WTC11 (cell line): ENCODE data around the gene BTBD7. TPM values are rescaled to one million over a fixed set of nuclear protein-coding genes. Genes with fewer than 3 reads are reported as not detected.

ENCODE experiments used
- ATAC-seq: fragments of 200-7000 bp; cut with Tn5 transposase; 2 replicates; pipeline ENCODE4 v1.10.0; 2021; ENCODE audit warnings: mild to moderate bottlenecking, moderate library complexity
- CTCF ChIA-PET: fragments of 300-600 bp; sonication (Branson Sonifier 250); formaldehyde crosslinking; loops from one replicate; lab custom pipeline; 2021; ENCODE audit warnings: antibody characterized with exemption; lab: Charles Lee
- POLR2A ChIA-PET: fragments of 350-600 bp; sonication (Branson Sonifier 250); formaldehyde crosslinking; loops from one replicate; lab custom pipeline; 2021; ENCODE audit warnings: antibody characterized with exemption; lab: Charles Lee
- DNase-seq: peaks from one replicate; pipeline ENCODE4 v3.0.0; 2021; ENCODE audit warnings: low spot score
- H3K27ac Mint-ChIP-seq: 2 replicates; pipeline ENCODE4 v1.8.0; 2021; ENCODE audit warnings: mixed read lengths
- H3K27me3 Mint-ChIP-seq: 2 replicates; pipeline ENCODE4 v1.8.0; 2021; ENCODE audit warnings: low read depth, mild to moderate bottlenecking, moderate library complexity, mixed read lengths
- H3K36me3 Mint-ChIP-seq: 2 replicates; pipeline ENCODE4 v1.8.0; 2021; ENCODE audit warnings: mixed read lengths
- H3K4me1 Mint-ChIP-seq: 2 replicates; pipeline ENCODE4 v1.8.0; 2022; ENCODE audit warnings: mixed read lengths
- H3K4me3 Mint-ChIP-seq: 2 replicates; pipeline ENCODE4 v1.8.0; 2021; ENCODE audit warnings: mild to moderate bottlenecking, moderate library complexity, mixed read lengths
- H3K9me3 Mint-ChIP-seq: 2 replicates; pipeline ENCODE4 v1.8.0; 2021; ENCODE audit warnings: mixed read lengths
- CREB1 ChIP-seq: sonication (generic); formaldehyde crosslinking; IDR thresholded peaks from 2 replicates; pipeline ENCODE4 v1.8.0; 2023; ENCODE audit warnings: mild to moderate bottlenecking, missing genetic modification reagents
- ETV6 ChIP-seq: sonication (generic); formaldehyde crosslinking; IDR thresholded peaks from 2 replicates; pipeline ENCODE4 v1.8.1; 2022; ENCODE audit warnings: mild to moderate bottlenecking, missing genetic modification reagents
- FOXJ3 ChIP-seq: sonication (generic); formaldehyde crosslinking; IDR thresholded peaks from 2 replicates; pipeline ENCODE4 v1.9.0; 2021; ENCODE audit warnings: missing genetic modification reagents, mild to moderate bottlenecking, borderline replicate concordance
- JUN ChIP-seq: sonication (generic); formaldehyde crosslinking; IDR thresholded peaks from 2 replicates; pipeline ENCODE4 v1.8.0; 2023; ENCODE audit warnings: mild to moderate bottlenecking, missing genetic modification reagents
- MAX ChIP-seq: sonication (generic); formaldehyde crosslinking; IDR thresholded peaks from 2 replicates; pipeline ENCODE4 v1.8.0; 2022; ENCODE audit warnings: mild to moderate bottlenecking, missing genetic modification reagents
- MYBL2 ChIP-seq: sonication (generic); formaldehyde crosslinking; IDR thresholded peaks from 2 replicates; pipeline ENCODE4 v1.8.1; 2023; ENCODE audit warnings: mild to moderate bottlenecking, moderate library complexity, missing genetic modification reagents
- NFE2L1 ChIP-seq: sonication (generic); formaldehyde crosslinking; IDR thresholded peaks from 2 replicates; pipeline ENCODE4 v1.8.1; 2023; ENCODE audit warnings: missing genetic modification reagents
- NR2C2 ChIP-seq: sonication (generic); formaldehyde crosslinking; IDR thresholded peaks from 2 replicates; pipeline ENCODE4 v1.8.0; 2022; ENCODE audit warnings: mild to moderate bottlenecking, missing genetic modification reagents
- RELA ChIP-seq: sonication (generic); formaldehyde crosslinking; IDR thresholded peaks from 2 replicates; pipeline ENCODE4 v1.8.1; 2022; ENCODE audit warnings: missing genetic modification reagents, mild to moderate bottlenecking, borderline replicate concordance
- TP53 ChIP-seq: sonication (generic); formaldehyde crosslinking; IDR thresholded peaks from 2 replicates; pipeline ENCODE4 v1.8.1; 2023; ENCODE audit warnings: mild to moderate bottlenecking, missing genetic modification reagents
- ZBTB43 ChIP-seq: sonication (generic); formaldehyde crosslinking; IDR thresholded peaks from 2 replicates; pipeline ENCODE4 v1.8.1; 2023; ENCODE audit warnings: mild to moderate bottlenecking, missing genetic modification reagents
- ZNF121 ChIP-seq: sonication (generic); formaldehyde crosslinking; IDR thresholded peaks from 2 replicates; pipeline ENCODE4 v1.8.0; 2023; ENCODE audit warnings: missing genetic modification reagents
- ZNF138 ChIP-seq: sonication (generic); formaldehyde crosslinking; conservative IDR thresholded peaks from 2 replicates; pipeline ENCODE4 v1.8.1; 2022; ENCODE audit warnings: mild to moderate bottlenecking, moderate library complexity, missing genetic modification reagents
- ZNF317 ChIP-seq: sonication (generic); formaldehyde crosslinking; IDR thresholded peaks from 2 replicates; pipeline ENCODE4 v1.8.1; 2023; ENCODE audit warnings: low read depth, mild to moderate bottlenecking, moderate library complexity, missing genetic modification reagents, borderline replicate concordance
- total RNA-seq: library from RNA; stranded (reverse); gene quantifications from 3 replicates; pipeline ENCODE4 v1.2.3, GENCODE V29; 2021
- TF ChIP-seq, protein P1 (sequence below): sonication (generic); formaldehyde crosslinking; IDR thresholded peaks from 2 replicates; pipeline ENCODE4 v1.8.1; 2022; ENCODE audit warnings: low read depth, mild to moderate bottlenecking, moderate library complexity, missing genetic modification reagents, borderline replicate concordance
- TF ChIP-seq, protein P2 (sequence below): sonication (generic); formaldehyde crosslinking; IDR thresholded peaks from 2 replicates; pipeline ENCODE4 v1.8.1; 2022; ENCODE audit warnings: mild to moderate bottlenecking, missing genetic modification reagents, moderate library complexity, borderline replicate concordance
- TF ChIP-seq, protein P3 (sequence below): sonication (generic); formaldehyde crosslinking; IDR thresholded peaks from 2 replicates; pipeline ENCODE4 v1.8.0; 2022; ENCODE audit warnings: mild to moderate bottlenecking, missing genetic modification reagents
- TF ChIP-seq, protein P4 (sequence below): sonication (generic); formaldehyde crosslinking; conservative IDR thresholded peaks from 2 replicates; pipeline ENCODE4 v1.8.1; 2023; ENCODE audit warnings: mild to moderate bottlenecking, low read depth, missing genetic modification reagents, moderate library complexity
- TF ChIP-seq, protein P5 (sequence below): fragments of 250-450 bp; sonication (Bioruptor Pico); IDR thresholded peaks from 2 replicates; pipeline ENCODE4 v1.8.0; 2021; ENCODE audit warnings: mild to moderate bottlenecking
- TF ChIP-seq, protein P6 (sequence below): sonication (generic); formaldehyde crosslinking; IDR thresholded peaks from 2 replicates; pipeline ENCODE4 v1.8.0; 2022; ENCODE audit warnings: missing genetic modification reagents

BTBD7 gene
- total RNA-seq, 1 experiment from 2014 or later: 34.1 TPM

GRCh38 chr14:93326196-93326595 lies 6.6 kb downstream of the BTBD7 start (continued):
- TF ChIP-seq, protein P1, sequence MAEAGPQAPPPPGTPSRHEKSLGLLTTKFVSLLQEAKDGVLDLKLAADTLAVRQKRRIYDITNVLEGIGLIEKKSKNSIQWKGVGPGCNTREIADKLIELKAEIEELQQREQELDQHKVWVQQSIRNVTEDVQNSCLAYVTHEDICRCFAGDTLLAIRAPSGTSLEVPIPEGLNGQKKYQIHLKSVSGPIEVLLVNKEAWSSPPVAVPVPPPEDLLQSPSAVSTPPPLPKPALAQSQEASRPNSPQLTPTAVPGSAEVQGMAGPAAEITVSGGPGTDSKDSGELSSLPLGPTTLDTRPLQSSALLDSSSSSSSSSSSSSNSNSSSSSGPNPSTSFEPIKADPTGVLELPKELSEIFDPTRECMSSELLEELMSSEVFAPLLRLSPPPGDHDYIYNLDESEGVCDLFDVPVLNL (CRISPR knock-in tag): no peak
- TF ChIP-seq ZNF138 (CRISPR knock-in tag): no peak
- no peak for TF ChIP-seq MYBL2 (CRISPR knock-in tag)
- TF ChIP-seq, protein P2, sequence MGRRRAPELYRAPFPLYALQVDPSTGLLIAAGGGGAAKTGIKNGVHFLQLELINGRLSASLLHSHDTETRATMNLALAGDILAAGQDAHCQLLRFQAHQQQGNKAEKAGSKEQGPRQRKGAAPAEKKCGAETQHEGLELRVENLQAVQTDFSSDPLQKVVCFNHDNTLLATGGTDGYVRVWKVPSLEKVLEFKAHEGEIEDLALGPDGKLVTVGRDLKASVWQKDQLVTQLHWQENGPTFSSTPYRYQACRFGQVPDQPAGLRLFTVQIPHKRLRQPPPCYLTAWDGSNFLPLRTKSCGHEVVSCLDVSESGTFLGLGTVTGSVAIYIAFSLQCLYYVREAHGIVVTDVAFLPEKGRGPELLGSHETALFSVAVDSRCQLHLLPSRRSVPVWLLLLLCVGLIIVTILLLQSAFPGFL (CRISPR knock-in tag): no peak
- no peak for TF ChIP-seq CREB1 (CRISPR knock-in tag)
- TF ChIP-seq NFE2L1: no peak
- TF ChIP-seq, protein P3, sequence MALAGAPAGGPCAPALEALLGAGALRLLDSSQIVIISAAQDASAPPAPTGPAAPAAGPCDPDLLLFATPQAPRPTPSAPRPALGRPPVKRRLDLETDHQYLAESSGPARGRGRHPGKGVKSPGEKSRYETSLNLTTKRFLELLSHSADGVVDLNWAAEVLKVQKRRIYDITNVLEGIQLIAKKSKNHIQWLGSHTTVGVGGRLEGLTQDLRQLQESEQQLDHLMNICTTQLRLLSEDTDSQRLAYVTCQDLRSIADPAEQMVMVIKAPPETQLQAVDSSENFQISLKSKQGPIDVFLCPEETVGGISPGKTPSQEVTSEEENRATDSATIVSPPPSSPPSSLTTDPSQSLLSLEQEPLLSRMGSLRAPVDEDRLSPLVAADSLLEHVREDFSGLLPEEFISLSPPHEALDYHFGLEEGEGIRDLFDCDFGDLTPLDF (CRISPR knock-in tag): no peak
- TF ChIP-seq NR2C2 (CRISPR knock-in tag): no peak
- TF ChIP-seq, protein P4, sequence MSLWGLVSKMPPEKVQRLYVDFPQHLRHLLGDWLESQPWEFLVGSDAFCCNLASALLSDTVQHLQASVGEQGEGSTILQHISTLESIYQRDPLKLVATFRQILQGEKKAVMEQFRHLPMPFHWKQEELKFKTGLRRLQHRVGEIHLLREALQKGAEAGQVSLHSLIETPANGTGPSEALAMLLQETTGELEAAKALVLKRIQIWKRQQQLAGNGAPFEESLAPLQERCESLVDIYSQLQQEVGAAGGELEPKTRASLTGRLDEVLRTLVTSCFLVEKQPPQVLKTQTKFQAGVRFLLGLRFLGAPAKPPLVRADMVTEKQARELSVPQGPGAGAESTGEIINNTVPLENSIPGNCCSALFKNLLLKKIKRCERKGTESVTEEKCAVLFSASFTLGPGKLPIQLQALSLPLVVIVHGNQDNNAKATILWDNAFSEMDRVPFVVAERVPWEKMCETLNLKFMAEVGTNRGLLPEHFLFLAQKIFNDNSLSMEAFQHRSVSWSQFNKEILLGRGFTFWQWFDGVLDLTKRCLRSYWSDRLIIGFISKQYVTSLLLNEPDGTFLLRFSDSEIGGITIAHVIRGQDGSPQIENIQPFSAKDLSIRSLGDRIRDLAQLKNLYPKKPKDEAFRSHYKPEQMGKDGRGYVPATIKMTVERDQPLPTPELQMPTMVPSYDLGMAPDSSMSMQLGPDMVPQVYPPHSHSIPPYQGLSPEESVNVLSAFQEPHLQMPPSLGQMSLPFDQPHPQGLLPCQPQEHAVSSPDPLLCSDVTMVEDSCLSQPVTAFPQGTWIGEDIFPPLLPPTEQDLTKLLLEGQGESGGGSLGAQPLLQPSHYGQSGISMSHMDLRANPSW (CRISPR knock-in tag): no peak

DNA sequence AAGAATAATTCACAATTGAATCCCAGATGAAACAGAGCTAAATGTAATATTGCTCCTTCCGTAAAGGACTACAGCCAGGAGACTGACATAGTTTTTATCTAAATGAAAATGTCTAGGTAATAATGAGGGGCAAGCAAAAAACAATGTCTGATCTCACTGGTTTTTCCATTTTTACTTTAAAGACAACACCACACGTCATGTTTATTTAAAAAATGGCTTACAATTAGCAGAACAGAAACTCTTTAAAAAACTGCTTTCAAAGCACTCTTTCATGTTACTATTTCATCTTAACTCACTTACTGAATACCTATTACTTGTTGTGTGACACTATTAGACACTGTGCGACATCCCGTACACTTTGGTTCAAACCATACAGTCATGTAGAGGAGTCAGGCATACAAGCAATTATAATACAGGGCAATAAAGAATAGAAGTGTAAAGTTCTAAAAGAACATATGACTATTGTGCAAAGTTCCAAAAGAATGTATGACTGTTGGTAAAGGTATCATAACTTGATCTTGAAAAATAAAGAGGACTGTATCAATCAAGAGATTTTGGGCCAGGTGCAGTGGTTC lies 9.1 kb downstream of the BTBD7 start:
- POLR2A ChIA-PET: interaction anchor here (0.9 kb wide), 1 partner anchor 22 kb away, joined by 3 read pairs; no protein-coding TSS in a partner anchor
- CTCF ChIA-PET: no interaction called here
- DNase-seq (no peak), ATAC-seq (no peak)
- H3K9me3 Mint-ChIP-seq: no peaks in the 10 kb centered on the region
- peaks cover 18% of the 10 kb centered on the region for H3K4me1 Mint-ChIP-seq
- H3K27me3 Mint-ChIP-seq: no peaks in the 10 kb centered on the region
- H3K4me3 Mint-ChIP-seq: no peak overlapping the region
- no peaks in the 10 kb centered on the region for H3K36me3 Mint-ChIP-seq
- H3K27ac Mint-ChIP-seq: no peak overlapping the region
- TF ChIP-seq ZBTB43 (CRISPR knock-in tag): no peak
- no peak for TF ChIP-seq TP53
- TF ChIP-seq MYBL2 (CRISPR knock-in tag): no peak
- no peak for TF ChIP-seq MAX (CRISPR knock-in tag)
- TF ChIP-seq, protein P5, sequence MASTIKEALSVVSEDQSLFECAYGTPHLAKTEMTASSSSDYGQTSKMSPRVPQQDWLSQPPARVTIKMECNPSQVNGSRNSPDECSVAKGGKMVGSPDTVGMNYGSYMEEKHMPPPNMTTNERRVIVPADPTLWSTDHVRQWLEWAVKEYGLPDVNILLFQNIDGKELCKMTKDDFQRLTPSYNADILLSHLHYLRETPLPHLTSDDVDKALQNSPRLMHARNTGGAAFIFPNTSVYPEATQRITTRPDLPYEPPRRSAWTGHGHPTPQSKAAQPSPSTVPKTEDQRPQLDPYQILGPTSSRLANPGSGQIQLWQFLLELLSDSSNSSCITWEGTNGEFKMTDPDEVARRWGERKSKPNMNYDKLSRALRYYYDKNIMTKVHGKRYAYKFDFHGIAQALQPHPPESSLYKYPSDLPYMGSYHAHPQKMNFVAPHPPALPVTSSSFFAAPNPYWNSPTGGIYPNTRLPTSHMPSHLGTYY (CRISPR knock-in tag): no peak
- TF ChIP-seq, protein P3 (CRISPR knock-in tag): no peak
- TF ChIP-seq RELA: no peak
- no peak for TF ChIP-seq FOXJ3 (CRISPR knock-in tag)
- no peak for TF ChIP-seq JUN (CRISPR knock-in tag)
- TF ChIP-seq ZNF317: no peak
- TF ChIP-seq ETV6 (CRISPR knock-in tag): no peak
- TF ChIP-seq, protein P6, sequence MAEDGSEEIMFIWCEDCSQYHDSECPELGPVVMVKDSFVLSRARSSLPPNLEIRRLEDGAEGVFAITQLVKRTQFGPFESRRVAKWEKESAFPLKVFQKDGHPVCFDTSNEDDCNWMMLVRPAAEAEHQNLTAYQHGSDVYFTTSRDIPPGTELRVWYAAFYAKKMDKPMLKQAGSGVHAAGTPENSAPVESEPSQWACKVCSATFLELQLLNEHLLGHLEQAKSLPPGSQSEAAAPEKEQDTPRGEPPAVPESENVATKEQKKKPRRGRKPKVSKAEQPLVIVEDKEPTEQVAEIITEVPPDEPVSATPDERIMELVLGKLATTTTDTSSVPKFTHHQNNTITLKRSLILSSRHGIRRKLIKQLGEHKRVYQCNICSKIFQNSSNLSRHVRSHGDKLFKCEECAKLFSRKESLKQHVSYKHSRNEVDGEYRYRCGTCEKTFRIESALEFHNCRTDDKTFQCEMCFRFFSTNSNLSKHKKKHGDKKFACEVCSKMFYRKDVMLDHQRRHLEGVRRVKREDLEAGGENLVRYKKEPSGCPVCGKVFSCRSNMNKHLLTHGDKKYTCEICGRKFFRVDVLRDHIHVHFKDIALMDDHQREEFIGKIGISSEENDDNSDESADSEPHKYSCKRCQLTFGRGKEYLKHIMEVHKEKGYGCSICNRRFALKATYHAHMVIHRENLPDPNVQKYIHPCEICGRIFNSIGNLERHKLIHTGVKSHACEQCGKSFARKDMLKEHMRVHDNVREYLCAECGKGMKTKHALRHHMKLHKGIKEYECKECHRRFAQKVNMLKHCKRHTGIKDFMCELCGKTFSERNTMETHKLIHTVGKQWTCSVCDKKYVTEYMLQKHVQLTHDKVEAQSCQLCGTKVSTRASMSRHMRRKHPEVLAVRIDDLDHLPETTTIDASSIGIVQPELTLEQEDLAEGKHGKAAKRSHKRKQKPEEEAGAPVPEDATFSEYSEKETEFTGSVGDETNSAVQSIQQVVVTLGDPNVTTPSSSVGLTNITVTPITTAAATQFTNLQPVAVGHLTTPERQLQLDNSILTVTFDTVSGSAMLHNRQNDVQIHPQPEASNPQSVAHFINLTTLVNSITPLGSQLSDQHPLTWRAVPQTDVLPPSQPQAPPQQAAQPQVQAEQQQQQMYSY: no peak
- TF ChIP-seq, protein P2 (CRISPR knock-in tag): no peak
- no peak for TF ChIP-seq ZNF121 (CRISPR knock-in tag)
